ENCODE measurements around the gene PTPRG.

The PTPRG gene

DNA sequence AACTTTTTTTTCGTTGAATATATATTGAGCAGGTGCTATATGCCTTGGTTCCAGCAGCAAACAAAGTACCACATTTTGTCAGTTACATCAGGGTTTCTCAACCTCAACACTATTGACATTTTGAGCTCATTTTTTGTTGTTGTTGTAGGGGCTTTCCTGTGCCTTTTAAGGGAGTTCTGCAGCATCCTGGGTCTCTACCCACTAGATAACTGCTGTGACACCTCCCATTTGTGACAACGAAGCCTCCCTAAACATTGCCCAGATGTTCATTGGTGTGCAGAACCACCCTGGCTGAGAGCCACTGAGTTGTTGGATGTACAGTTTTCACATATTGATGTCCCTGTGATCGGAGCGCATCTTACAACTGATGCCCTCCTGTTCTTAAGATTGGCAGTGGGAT is 382.6 kb downstream of the PTPRG start:
- no peak for DNase-seq (ENCODE audit: low spot score)
- TF ChIP-seq, protein P1, sequence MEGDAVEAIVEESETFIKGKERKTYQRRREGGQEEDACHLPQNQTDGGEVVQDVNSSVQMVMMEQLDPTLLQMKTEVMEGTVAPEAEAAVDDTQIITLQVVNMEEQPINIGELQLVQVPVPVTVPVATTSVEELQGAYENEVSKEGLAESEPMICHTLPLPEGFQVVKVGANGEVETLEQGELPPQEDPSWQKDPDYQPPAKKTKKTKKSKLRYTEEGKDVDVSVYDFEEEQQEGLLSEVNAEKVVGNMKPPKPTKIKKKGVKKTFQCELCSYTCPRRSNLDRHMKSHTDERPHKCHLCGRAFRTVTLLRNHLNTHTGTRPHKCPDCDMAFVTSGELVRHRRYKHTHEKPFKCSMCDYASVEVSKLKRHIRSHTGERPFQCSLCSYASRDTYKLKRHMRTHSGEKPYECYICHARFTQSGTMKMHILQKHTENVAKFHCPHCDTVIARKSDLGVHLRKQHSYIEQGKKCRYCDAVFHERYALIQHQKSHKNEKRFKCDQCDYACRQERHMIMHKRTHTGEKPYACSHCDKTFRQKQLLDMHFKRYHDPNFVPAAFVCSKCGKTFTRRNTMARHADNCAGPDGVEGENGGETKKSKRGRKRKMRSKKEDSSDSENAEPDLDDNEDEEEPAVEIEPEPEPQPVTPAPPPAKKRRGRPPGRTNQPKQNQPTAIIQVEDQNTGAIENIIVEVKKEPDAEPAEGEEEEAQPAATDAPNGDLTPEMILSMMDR (conservative IDR thresholded peaks at IDR 0.05; ENCODE audit: low read depth), result no peak
- no peak overlapping the region for H3K27ac ChIP-seq
- CTCF ChIA-PET, result no interaction called here
- POLR2A ChIA-PET (ENCODE audit: low non-redundant PET), result no interaction called here

DNA sequence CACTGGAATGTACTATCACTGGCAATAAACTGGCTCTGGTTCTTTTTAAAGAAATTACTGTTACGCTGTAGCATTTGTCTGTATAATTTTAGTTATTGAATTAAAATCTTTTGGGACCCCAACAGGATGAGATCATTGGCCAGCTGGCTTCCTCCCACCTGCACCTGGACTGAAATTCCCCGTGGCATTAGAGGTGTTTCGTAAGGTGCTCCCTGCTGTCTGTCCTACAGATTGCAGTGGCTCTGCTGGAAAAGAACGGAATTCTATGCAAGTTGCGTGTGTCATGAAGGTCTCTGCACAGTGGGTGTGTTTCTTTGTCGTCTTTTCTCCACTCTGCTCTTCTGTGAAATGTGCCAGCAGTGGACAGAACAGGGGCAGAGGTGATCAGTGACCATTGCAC is 383.4 kb downstream of the PTPRG start:
- TF ChIP-seq, protein P1 (conservative IDR thresholded peaks at IDR 0.05; ENCODE audit: low read depth), result no peak
- DNase-seq (ENCODE audit: low spot score), result no peak
- CTCF ChIA-PET, result no interaction called here
- no peak overlapping the region for H3K27ac ChIP-seq
- POLR2A ChIA-PET (ENCODE audit: low non-redundant PET), result no interaction called here

- ChIA-PET POLR2A (ENCODE audit: low non-redundant PET) (no interaction called here), CTCF (no interaction called here)
- TF ChIP-seq, protein P1 (conservative IDR thresholded peaks at IDR 0.05; ENCODE audit: low read depth), result no peak
- no peak for DNase-seq (ENCODE audit: low spot score)
- H3K27ac ChIP-seq, result no peak overlapping the region
Observed at GRCh38 chr3:61945657-61946056, 384.3 kb downstream of the PTPRG start.

- TF ChIP-seq, protein P1 (conservative IDR thresholded peaks at IDR 0.05; ENCODE audit: low read depth), result no peak
- no peak overlapping the region for H3K27ac ChIP-seq
- no peak for DNase-seq (ENCODE audit: low spot score)
- ChIA-PET POLR2A (ENCODE audit: low non-redundant PET) (no interaction called here), CTCF (no interaction called here)
Observed at GRCh38 chr3:61946570-61947324, 385.4 kb downstream of the PTPRG start.

- no peak overlapping the region for H3K27ac ChIP-seq
- TF ChIP-seq, protein P1 (conservative IDR thresholded peaks at IDR 0.05; ENCODE audit: low read depth), result no peak
- no peak for DNase-seq (ENCODE audit: low spot score)
- ChIA-PET CTCF (no interaction called here), POLR2A (ENCODE audit: low non-redundant PET) (no interaction called here)
Observed at GRCh38 chr3:61947456-61947855, 386.1 kb downstream of the PTPRG start.

DNA sequence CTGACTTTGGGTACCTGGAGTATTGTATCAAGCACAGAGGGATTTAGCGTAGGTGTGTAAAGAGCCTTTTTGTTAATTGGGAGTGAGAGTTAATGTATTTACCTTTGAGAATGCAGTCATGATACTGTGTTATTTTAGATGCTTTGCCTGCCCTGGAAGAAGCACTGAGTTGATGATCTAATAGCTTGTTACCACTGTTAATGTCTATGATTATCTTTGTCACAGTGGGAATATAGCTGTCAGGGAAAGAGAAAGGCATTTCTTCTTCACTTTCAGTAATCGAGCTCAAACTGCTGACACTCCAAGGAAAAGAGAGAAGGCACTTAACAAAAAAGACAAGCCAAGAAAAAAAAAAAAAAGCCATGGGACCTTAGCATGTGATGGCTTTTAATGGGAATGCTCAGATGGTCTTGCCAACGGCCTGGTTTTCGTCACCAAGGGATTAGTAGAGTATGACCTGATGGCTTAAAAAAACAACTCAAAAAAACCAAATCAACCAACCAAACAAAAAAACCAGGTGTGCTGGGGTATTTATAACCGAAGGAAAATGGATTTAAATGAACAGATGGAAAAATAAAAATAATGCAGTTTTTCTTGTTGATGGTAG is 387.4 kb downstream of the PTPRG start:
- POLR2A ChIA-PET (ENCODE audit: low non-redundant PET), result interaction anchor here (0.6 kb wide), 1 partner anchor 11 kb away, joined by 3 read pairs; no protein-coding TSS in a partner anchor
- CTCF ChIA-PET, result no interaction called here
- no peak for DNase-seq (ENCODE audit: low spot score)
- no peak overlapping the region for H3K27ac ChIP-seq
- TF ChIP-seq, protein P1 (conservative IDR thresholded peaks at IDR 0.05; ENCODE audit: low read depth), result no peak

All from RWPE1 (cell line).